Neural progenitor cell (in vitro differentiated cells): Measurements from ENCODE around the gene EFNA3. TPM values are rescaled to one million over a fixed set of nuclear protein-coding genes. Genes with fewer than 3 reads are reported as not detected.

ENCODE experiments used
- DNase-seq: peaks from one replicate; pipeline ENCODE4 v3.0.0-alpha.2; 2016; ENCODE audit warnings: low spot score
- H2AFZ ChIP-seq: fragments of 200-600 bp; sonication (generic); replicated peaks from 2 replicates; pipeline ENCODE4 v1.6.1; 2016; ENCODE audit warnings: antibody characterized with exemption
- H3F3A ChIP-seq: fragments of 200-600 bp; sonication (generic); 2 replicates; pipeline ENCODE4 v1.6.1; 2016; ENCODE audit warnings: antibody characterized with exemption, low read depth
- H3K27ac ChIP-seq: fragments of 200-600 bp; sonication (generic); 2 replicates; pipeline ENCODE4 v1.5.1; 2016; ENCODE audit warnings: mild to moderate bottlenecking
- H3K27me3 ChIP-seq: fragments of 200-600 bp; sonication (generic); 2 replicates; pipeline ENCODE4 v1.6.1; 2016; ENCODE audit warnings: mild to moderate bottlenecking, moderate library complexity
- H3K36me3 ChIP-seq: fragments of 200-600 bp; sonication (generic); 2 replicates; pipeline ENCODE4 v1.5.1; 2016
- H3K4me1 ChIP-seq: fragments of 200-600 bp; sonication (generic); 2 replicates; pipeline ENCODE4 v1.6.1; 2016; ENCODE audit warnings: mixed run types
- H3K4me2 ChIP-seq: fragments of 200-600 bp; sonication (generic); 2 replicates; pipeline ENCODE4 v1.6.1; 2016
- H3K4me3 ChIP-seq: fragments of 200-600 bp; sonication (generic); 2 replicates; pipeline ENCODE4 v1.5.1; 2016
- H3K79me2 ChIP-seq: fragments of 200-600 bp; sonication (generic); 2 replicates; pipeline ENCODE4 v1.6.1; 2016; ENCODE audit warnings: low read depth
- H3K9ac ChIP-seq: fragments of 200-600 bp; sonication (generic); 2 replicates; pipeline ENCODE4 v1.6.1; 2016
- H3K9me3 ChIP-seq: fragments of 200-600 bp; sonication (generic); 2 replicates; pipeline ENCODE4 v1.5.1; 2016; ENCODE audit warnings: low read depth
- H4K20me1 ChIP-seq: fragments of 200-600 bp; sonication (generic); 2 replicates; pipeline ENCODE4 v1.6.1; 2016; ENCODE audit warnings: low read depth
- H3K27ac Mint-ChIP-seq: 3 replicates; pipeline ENCODE4 v1.8.0; 2021; ENCODE audit warnings: mixed read lengths
- H3K27me3 Mint-ChIP-seq: 2 replicates; pipeline ENCODE4 v1.8.0; 2022; ENCODE audit warnings: low read depth, mild to moderate bottlenecking, inconsistent platforms, moderate library complexity, mixed read lengths; ENCODE audit not compliant: insufficient read depth
- H3K36me3 Mint-ChIP-seq: 3 replicates; pipeline ENCODE4 v1.8.0; 2021; ENCODE audit warnings: mixed read lengths
- H3K4me1 Mint-ChIP-seq: 3 replicates; pipeline ENCODE4 v1.8.0; 2021; ENCODE audit warnings: mixed read lengths
- H3K4me3 Mint-ChIP-seq: 3 replicates; pipeline ENCODE4 v1.8.0; 2021; ENCODE audit warnings: mild to moderate bottlenecking, moderate library complexity, mixed read lengths
- H3K9me3 Mint-ChIP-seq: 3 replicates; pipeline ENCODE4 v1.8.0; 2020; ENCODE audit warnings: mixed read lengths
- EZH2 ChIP-seq: fragments of 200-600 bp; sonication (generic); IDR thresholded peaks from 2 replicates; pipeline ENCODE4 v1.6.1; 2017; ENCODE audit warnings: antibody characterized with exemption, mild to moderate bottlenecking, moderate library complexity
- EZH2phosphoT487 ChIP-seq: fragments of 200-600 bp; sonication (generic); IDR thresholded peaks from 2 replicates; pipeline ENCODE4 v1.6.1; 2017; ENCODE audit warnings: antibody characterized with exemption
- total RNA-seq: library from RNA; depleted of rRNA; stranded (reverse); fragments of >200 nt; gene quantifications from 2 replicates; pipeline ENCODE4 v1.2.3, GENCODE V29; 2015; ENCODE audit warnings: low replicate concordance
- TF ChIP-seq, protein P1 (sequence below): fragments of 200-600 bp; sonication (generic); IDR thresholded peaks from 2 replicates; pipeline ENCODE4 v1.5.1; 2017; ENCODE audit warnings: antibody characterized with exemption, mild to moderate bottlenecking

Gene EFNA3
- total RNA-seq, 1 donor from 2014 or later: 4.0 TPM

DNA sequence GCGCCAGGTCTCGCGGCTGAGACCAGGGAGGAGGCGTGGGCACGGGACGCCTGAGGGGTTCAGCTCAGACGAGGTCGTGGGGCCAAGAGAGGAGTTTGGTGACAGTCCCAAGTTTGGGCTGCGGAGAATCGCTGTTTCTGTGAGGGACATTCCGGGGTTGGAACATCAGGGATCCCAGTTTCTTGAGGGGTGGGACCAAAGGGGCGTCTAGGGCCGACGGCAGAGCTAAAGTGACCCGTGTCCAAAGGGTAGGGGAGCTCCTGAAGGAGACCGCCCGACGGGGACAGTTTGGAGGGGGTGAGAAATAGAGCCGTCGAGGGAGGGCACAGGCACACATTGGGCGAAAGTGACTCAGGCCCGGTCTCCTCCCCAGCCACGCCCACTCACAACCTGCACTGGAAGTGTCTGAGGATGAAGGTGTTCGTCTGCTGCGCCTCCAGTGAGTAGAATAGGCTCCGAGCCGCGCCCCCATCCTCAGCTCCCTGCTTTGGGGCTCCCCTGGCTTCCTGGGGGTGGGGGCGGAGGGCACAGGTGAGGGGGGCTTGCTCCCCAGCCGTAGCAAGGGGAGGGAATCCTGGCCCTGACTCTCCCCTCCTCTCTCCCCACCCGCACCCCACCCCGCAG is 7.0 kb downstream of the EFNA3 start:
- no peak overlapping the region for H3K27ac Mint-ChIP-seq

DNA sequence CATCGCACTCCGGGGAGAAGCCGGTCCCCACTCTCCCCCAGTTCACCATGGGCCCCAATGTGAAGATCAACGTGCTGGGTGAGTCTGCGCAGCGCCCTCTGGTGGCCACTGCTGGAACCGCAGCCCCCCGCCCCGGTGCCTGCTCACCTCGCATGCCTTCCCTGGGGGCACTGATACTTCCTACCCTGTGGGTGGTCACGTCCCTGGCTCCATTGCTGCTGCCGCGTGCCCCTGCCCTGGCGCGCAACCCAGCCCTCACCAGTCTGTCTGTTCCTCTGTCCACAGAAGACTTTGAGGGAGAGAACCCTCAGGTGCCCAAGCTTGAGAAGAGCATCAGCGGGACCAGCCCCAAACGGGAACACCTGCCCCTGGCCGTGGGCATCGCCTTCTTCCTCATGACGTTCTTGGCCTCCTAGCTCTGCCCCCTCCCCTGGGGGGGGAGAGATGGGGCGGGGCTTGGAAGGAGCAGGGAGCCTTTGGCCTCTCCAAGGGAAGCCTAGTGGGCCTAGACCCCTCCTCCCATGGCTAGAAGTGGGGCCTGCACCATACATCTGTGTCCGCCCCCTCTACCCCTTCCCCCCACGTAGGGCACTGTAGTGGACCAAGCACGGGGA is 7.6 kb downstream of the EFNA3 start:
- DNase-seq: peak; percentile 76
- H3K4me3 ChIP-seq: peak overlapping the region; percentile 78
- H3K79me2 ChIP-seq: no peaks in the 10 kb centered on the region
- H4K20me1 ChIP-seq: peaks cover 27% of the 10 kb centered on the region
- peaks cover 26% of the 10 kb centered on the region for H3F3A ChIP-seq
- H3K4me2 ChIP-seq: peak overlapping the region; percentile 74
- H3K4me3 Mint-ChIP-seq: peak overlapping the region; percentile 75
- H3K9me3 Mint-ChIP-seq: no peaks in the 10 kb centered on the region
- no peak overlapping the region for H3K27ac Mint-ChIP-seq
- peaks cover 32% of the 10 kb centered on the region for H3K4me1 Mint-ChIP-seq
- no peak for TF ChIP-seq EZH2phosphoT487
- TF ChIP-seq, protein P1, sequence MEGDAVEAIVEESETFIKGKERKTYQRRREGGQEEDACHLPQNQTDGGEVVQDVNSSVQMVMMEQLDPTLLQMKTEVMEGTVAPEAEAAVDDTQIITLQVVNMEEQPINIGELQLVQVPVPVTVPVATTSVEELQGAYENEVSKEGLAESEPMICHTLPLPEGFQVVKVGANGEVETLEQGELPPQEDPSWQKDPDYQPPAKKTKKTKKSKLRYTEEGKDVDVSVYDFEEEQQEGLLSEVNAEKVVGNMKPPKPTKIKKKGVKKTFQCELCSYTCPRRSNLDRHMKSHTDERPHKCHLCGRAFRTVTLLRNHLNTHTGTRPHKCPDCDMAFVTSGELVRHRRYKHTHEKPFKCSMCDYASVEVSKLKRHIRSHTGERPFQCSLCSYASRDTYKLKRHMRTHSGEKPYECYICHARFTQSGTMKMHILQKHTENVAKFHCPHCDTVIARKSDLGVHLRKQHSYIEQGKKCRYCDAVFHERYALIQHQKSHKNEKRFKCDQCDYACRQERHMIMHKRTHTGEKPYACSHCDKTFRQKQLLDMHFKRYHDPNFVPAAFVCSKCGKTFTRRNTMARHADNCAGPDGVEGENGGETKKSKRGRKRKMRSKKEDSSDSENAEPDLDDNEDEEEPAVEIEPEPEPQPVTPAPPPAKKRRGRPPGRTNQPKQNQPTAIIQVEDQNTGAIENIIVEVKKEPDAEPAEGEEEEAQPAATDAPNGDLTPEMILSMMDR: peak; percentile 98
- no peak for TF ChIP-seq EZH2
- H3K36me3 ChIP-seq: no peaks in the 10 kb centered on the region
- H3K36me3 Mint-ChIP-seq: no peaks in the 10 kb centered on the region
- H2AFZ ChIP-seq: no peak overlapping the region
- H3K9ac ChIP-seq: no peak overlapping the region
- H3K27me3 Mint-ChIP-seq: peaks cover 38% of the 10 kb centered on the region
- no peaks in the 10 kb centered on the region for H3K9me3 ChIP-seq
- peaks cover 15% of the 10 kb centered on the region for H3K4me1 ChIP-seq
- H3K27me3 ChIP-seq: peaks cover 38% of the 10 kb centered on the region
- no peak overlapping the region for H3K27ac ChIP-seq

More for the DNA sequence above, 7.0 kb downstream of the EFNA3 start:
- Histone ChIP-seq H3K4me3 (peak overlapping the region; percentile 78), H3K79me2 (no peaks in the 10 kb centered on the region), H3K4me2 (peak overlapping the region; percentile 74), H3K4me1 (peaks cover 15% of the 10 kb centered on the region), H3K9me3 (no peaks in the 10 kb centered on the region), H3F3A (peaks cover 32% of the 10 kb centered on the region), H2AFZ (peak overlapping the region; percentile 93), H3K9ac (no peak overlapping the region), H3K27me3 (peaks cover 44% of the 10 kb centered on the region), H3K27ac (no peak overlapping the region), H3K36me3 (no peaks in the 10 kb centered on the region), H4K20me1 (peaks cover 27% of the 10 kb centered on the region)
- H3K36me3 Mint-ChIP-seq: no peaks in the 10 kb centered on the region
- peaks cover 32% of the 10 kb centered on the region for H3K4me1 Mint-ChIP-seq
- no peaks in the 10 kb centered on the region for H3K9me3 Mint-ChIP-seq
- TF ChIP-seq, protein P1: no peak
- TF ChIP-seq EZH2: no peak
- no peak for TF ChIP-seq EZH2phosphoT487
- H3K4me3 Mint-ChIP-seq: peak overlapping the region; percentile 96
- peaks cover 42% of the 10 kb centered on the region for H3K27me3 Mint-ChIP-seq
- peak; percentile 56 for DNase-seq

DNA sequence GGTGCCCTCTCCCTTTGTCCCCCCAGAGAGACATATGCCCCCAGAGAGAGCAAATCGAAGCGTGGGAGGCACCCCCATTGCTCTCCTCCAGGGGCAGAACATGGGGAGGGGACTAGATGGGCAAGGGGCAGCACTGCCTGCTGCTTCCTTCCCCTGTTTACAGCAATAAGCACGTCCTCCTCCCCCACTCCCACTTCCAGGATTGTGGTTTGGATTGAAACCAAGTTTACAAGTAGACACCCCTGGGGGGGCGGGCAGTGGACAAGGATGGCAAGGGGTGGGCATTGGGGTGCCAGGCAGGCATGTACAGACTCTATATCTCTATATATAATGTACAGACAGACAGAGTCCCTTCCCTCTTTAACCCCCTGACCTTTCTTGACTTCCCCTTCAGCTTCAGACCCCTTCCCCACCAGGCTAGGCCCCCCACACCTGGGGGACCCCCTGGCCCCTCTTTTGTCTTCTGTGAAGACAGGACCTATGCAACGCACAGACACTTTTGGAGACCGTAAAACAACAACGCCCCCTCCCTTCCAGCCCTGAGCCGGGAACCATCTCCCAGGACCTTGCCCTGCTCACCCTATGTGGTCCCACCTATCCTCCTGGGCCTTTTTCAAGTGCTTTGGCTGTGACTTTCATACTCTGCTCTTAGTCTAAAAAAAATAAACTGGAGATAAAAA is 8.4 kb downstream of the EFNA3 start:
- Histone ChIP-seq H2AFZ (no peak overlapping the region), H3K36me3 (no peaks in the 10 kb centered on the region), H3K4me2 (no peak overlapping the region), H3K27ac (no peak overlapping the region), H4K20me1 (peaks cover 22% of the 10 kb centered on the region), H3K9me3 (no peaks in the 10 kb centered on the region), H3K9ac (no peak overlapping the region), H3F3A (peaks cover 18% of the 10 kb centered on the region), H3K79me2 (no peaks in the 10 kb centered on the region), H3K27me3 (peaks cover 35% of the 10 kb centered on the region), H3K4me3 (no peak overlapping the region), H3K4me1 (peaks cover 13% of the 10 kb centered on the region)
- Mint-ChIP-seq H3K4me3 (peak overlapping the region; percentile 25), H3K4me1 (peaks cover 32% of the 10 kb centered on the region), H3K9me3 (no peaks in the 10 kb centered on the region), H3K27me3 (peaks cover 33% of the 10 kb centered on the region), H3K27ac (peak overlapping the region; percentile 9), H3K36me3 (no peaks in the 10 kb centered on the region)
- TF ChIP-seq EZH2: no peak
- DNase-seq: no peak
